Measurements from ENCODE around the gene ARHGAP23.
"Not testable (repeated sequence)": the region's sequence is repeated elsewhere in the genome, so short reads cannot be mapped to it uniquely, and the experiment has no call there.

ARHGAP23 gene

DNA sequence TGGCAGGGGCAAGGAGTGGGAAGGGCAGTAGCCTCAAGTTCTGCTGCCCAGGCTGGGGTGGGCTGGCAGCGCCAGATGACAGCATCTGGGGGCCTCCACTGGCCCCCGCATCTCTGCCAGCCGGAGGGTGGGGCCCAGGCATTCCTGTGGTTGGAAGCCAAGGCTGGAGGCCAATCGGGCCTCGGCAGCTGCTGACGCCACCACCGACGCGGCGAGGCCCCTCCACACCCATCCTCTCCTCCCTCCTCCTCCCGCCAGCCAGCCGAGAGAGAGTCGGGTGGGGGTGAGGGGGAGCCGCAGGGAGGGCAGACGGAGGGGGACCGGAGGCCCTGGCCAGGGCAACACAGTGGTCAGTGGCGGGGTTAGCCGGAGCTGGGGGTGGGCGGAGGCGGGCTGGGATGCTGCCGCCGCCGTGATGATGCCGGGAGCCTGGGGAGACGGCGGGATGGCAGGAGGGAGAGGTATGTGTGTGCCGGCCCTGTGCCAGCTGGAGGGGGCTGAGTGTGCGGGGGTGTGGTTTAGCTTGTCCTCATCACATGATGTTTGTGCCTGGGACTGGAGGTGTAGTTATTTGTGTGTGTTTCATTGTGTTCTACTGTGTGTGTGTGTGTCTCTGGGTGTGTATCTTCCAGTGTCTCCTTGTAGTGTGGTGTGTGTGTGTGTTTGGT, 36.6 kb downstream of the ARHGAP23 start:
- no peak overlapping the region for H3K9ac ChIP-seq (ENCODE audit: low read depth, low read length)

DNA sequence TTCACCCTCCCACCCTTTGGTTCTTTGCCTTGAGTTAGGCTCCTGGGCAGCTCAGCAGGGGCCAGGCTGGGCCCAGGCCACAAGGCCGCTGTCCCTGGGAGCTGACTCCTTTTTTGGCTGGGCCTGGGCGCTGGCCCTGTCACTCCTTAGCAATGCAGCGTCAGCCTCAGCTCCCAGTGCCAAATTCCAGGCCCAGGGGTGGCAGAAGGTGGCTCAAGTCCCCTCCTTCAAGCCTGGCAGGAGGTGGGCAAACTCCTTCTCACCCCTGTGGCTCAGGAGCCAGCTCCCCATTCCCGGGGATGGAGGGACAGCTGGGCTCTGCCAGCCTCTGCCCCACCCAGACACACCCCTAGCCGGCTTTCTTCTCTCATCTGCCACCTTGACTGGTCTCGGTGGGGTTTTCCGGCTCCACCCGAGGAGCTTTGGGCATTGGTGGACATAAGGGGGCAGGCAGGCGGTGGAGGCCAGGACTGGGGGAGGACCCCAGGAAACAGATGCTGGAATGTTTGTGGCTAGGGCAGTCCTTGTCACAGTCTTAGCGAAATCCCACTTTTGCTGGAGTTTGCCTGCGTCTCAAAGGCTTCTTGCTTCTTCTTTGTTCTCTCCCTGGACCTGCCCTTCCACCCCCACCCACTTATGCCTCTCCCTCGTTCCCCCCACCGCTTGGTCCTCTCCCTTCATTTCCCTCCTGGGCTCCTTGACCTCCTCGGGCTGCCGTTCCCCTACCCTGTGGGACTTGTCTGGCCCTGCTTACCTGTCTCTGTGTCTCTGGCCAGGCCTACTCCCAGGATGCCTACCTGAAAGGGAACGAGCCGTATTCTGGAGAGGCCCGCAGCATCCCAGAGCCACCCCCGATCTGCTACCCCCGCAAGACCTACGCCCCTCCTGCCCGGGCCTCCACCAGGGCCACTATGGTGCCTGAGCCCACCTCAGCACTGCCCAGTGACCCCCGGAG, 37.4 kb downstream of the ARHGAP23 start:
- Histone ChIP-seq H3K36me3 (ENCODE audit: insufficient read depth, low read depth, low read length) (peaks cover 75% of the 10 kb centered on the region), H3K27ac (ENCODE audit: low read length) (no peak overlapping the region), H3K4me3 (ENCODE audit: low read length) (no peak overlapping the region), H3K9ac (ENCODE audit: low read depth, low read length) (no peak overlapping the region), H3K27me3 (ENCODE audit: insufficient read depth, low read length) (no peaks in the 10 kb centered on the region), H3K4me1 (ENCODE audit: insufficient read depth, low read length) (no peaks in the 10 kb centered on the region), H3K9me3 (ENCODE audit: insufficient read depth, low read depth, low read length) (no peaks in the 10 kb centered on the region)

More for the DNA sequence above, 36.6 kb downstream of the ARHGAP23 start:
- Histone ChIP-seq H3K9me3 (ENCODE audit: insufficient read depth, low read depth, low read length) (no peaks in the 10 kb centered on the region), H3K36me3 (ENCODE audit: insufficient read depth, low read depth, low read length) (peaks cover 78% of the 10 kb centered on the region), H3K4me1 (ENCODE audit: insufficient read depth, low read length) (no peaks in the 10 kb centered on the region), H3K4me3 (ENCODE audit: low read length) (no peak overlapping the region; the same call in 1 of the 2 replicates), H3K27me3 (ENCODE audit: insufficient read depth, low read length) (no peaks in the 10 kb centered on the region), H3K27ac (ENCODE audit: low read length) (no peak overlapping the region)

DNA sequence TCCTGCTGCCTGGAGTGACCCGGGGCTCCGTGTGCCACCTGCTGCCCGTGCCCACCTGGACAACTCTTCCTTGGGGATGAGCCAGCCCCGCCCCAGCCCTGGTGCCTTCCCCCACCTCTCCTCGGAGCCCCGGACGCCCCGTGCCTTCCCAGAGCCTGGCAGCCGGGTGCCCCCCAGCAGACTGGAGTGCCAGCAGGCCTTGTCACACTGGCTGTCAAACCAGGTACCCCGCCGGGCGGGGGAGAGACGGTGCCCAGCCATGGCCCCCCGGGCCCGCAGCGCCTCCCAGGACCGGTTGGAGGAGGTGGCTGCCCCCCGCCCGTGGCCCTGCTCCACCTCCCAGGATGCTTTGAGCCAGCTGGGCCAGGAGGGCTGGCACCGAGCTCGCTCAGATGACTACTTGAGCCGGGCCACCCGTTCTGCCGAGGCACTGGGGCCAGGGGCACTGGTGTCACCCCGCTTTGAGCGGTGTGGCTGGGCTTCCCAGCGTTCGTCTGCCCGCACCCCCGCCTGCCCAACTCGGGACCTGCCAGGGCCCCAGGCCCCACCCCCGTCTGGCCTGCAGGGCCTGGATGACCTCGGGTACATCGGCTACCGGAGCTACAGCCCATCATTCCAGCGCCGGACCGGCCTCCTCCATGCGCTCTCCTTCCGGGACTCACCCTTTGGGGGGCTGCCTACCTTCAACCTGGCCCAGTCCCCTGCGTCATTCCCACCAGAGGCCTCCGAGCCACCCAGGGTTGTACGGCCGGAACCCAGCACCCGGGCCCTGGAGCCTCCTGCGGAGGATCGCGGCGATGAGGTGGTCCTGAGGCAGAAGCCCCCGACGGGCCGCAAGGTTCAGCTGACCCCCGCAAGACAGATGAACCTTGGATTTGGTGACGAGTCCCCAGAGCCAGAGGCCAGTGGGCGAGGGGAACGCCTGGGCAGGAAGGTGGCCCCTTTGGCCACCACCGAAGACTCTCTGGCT, 38.4 kb downstream of the ARHGAP23 start:
- H3K9ac ChIP-seq (ENCODE audit: low read depth, low read length): no peak overlapping the region
- no peaks in the 10 kb centered on the region for H3K9me3 ChIP-seq (ENCODE audit: insufficient read depth, low read depth, low read length)
- no peaks in the 10 kb centered on the region for H3K27me3 ChIP-seq (ENCODE audit: insufficient read depth, low read length)
- no peak overlapping the region for H3K27ac ChIP-seq (ENCODE audit: low read length)
- H3K4me3 ChIP-seq (ENCODE audit: low read length): no peak overlapping the region
- H3K4me1 ChIP-seq (ENCODE audit: insufficient read depth, low read length): no peaks in the 10 kb centered on the region
- H3K36me3 ChIP-seq (ENCODE audit: insufficient read depth, low read depth, low read length): peaks cover 72% of the 10 kb centered on the region

DNA sequence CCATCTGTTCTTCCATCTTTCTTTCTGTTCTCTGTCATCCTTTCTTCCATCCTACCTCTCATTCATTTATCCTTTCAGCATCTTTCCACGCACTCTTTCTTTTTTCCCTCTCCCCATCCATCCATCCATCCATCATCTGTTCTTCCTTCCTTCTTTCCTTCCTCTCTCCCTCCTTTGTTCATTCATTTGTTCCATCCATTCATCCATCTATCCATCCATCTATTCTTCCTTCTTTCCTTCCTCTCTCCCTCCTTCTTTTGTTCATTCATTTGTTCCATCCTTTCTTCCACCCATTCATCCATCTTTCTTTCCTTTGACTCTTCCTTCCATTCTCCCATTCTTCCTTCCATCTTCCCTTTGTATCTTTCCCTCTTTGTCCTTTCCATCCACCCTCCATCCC, 39.2 kb downstream of the ARHGAP23 start:
- Histone ChIP-seq H3K4me1 (ENCODE audit: insufficient read depth, low read length) (no peaks in the 10 kb centered on the region), H3K9ac (ENCODE audit: low read depth, low read length) (no peak overlapping the region), H3K4me3 (ENCODE audit: low read length) (no peak overlapping the region), H3K27ac (ENCODE audit: low read length) (no peak overlapping the region), H3K27me3 (ENCODE audit: insufficient read depth, low read length) (no peaks in the 10 kb centered on the region), H3K9me3 (ENCODE audit: insufficient read depth, low read depth, low read length) (no peaks in the 10 kb centered on the region), H3K36me3 (ENCODE audit: insufficient read depth, low read depth, low read length) (peaks cover 77% of the 10 kb centered on the region)

DNA sequence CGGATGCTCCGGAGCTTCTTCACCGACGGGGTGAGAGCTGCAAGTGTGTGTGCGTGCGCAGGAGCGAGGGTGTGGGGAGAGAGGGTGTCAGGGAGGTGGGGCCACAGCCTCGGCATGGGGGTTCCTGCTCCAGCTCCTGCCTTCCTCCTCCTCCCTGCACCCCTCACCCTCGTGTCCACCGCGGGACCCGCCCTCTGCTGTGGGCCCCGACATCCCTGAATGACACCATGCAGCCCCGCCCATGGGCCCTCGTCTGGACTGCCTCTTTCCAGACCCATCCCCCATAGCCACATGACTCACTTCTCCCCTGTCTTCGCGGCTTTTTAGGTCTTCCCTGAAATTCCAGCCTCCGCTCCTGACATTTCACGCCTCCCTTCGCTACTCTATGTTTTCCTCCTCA, 41.6 kb downstream of the ARHGAP23 start:
- Histone ChIP-seq H3K9me3 (ENCODE audit: insufficient read depth, low read depth, low read length) (no peaks in the 10 kb centered on the region), H3K4me3 (ENCODE audit: low read length) (no peak overlapping the region), H3K27me3 (ENCODE audit: insufficient read depth, low read length) (no peaks in the 10 kb centered on the region), H3K27ac (ENCODE audit: low read length) (no peak overlapping the region), H3K4me1 (ENCODE audit: insufficient read depth, low read length) (no peaks in the 10 kb centered on the region), H3K36me3 (ENCODE audit: insufficient read depth, low read depth, low read length) (peaks cover 56% of the 10 kb centered on the region), H3K9ac (ENCODE audit: low read depth, low read length) (no peak overlapping the region)

DNA sequence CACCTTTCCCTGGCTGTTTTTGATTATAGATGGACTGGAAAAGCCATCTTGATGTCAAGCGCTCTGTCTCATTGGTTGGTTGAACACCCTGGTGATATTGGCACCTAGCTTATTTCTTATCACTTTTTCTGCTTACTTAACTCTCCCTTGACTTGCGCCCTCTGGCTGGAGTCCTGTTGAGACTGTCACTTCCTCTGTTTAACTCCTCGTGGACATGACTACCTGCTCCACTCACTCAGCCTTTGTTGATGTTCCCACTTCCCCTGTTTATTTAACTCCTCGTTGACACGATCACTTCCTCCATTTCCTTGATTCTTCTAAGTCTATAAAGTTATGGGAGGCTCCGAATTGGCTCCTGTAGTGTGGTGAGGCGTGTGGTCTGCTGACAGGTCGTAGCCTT, 43.0 kb downstream of the ARHGAP23 start:
- not testable (repeated sequence) for H3K27ac ChIP-seq (ENCODE audit: low read length); H3K27me3 ChIP-seq (ENCODE audit: insufficient read depth, low read length); H3K4me3 ChIP-seq (ENCODE audit: low read length); H3K9ac ChIP-seq (ENCODE audit: low read depth, low read length); H3K9me3 ChIP-seq (ENCODE audit: insufficient read depth, low read depth, low read length); H3K4me1 ChIP-seq (ENCODE audit: insufficient read depth, low read length)
- H3K36me3 ChIP-seq (ENCODE audit: insufficient read depth, low read depth, low read length): peaks cover 47% of the 10 kb centered on the region

DNA sequence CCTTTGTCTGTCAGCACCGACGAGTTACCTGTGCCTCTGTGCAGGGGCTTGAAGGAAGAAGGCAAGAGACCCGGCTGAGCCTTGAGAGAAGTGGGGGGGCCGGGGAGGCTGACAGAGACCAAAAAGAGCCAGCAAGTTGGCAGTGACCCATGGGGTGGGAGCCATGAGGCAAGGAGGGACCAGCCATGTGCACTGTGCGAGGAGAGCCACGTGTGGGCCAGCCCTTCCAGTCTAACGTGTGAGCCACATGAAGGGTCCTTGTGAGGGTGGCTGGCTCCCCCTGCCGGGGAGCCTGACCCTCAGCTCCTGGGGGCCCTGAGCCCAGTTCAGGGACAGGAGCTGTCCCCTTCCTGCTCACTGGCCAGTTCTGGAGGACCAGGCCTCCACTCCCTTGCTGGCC, 46.4 kb downstream of the ARHGAP23 start:
- H3K4me1 ChIP-seq (ENCODE audit: insufficient read depth, low read length); H3K27ac ChIP-seq (ENCODE audit: low read length); H3K27me3 ChIP-seq (ENCODE audit: insufficient read depth, low read length); H3K4me3 ChIP-seq (ENCODE audit: low read length); H3K9me3 ChIP-seq (ENCODE audit: insufficient read depth, low read depth, low read length); H3K9ac ChIP-seq (ENCODE audit: low read depth, low read length): not testable (repeated sequence)
- peaks cover 26% of the 10 kb centered on the region; the same call in 1 of the 2 replicates for H3K36me3 ChIP-seq (ENCODE audit: insufficient read depth, low read depth, low read length)

DNA sequence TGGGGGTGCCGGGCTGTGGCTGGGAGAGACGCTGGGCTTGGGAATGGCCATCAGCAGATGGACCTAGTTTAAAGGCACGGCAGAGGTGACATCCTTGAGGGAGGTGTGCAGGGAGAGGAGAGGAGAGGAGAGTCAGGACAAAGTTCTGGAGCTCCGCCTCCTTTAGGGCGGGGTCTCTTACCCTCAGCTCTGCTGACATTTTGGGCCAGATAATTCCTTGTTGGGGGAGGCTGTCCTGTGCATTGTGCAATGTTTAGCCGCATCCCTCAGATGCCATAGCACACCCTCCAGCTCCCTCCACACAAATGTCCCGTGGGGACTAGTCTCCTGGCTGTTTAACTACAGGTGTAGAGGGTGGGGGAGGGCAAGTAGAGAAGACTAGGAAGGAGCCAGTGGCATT, 48.3 kb downstream of the ARHGAP23 start:
- Histone ChIP-seq H3K4me1 (ENCODE audit: insufficient read depth, low read length) (no peaks in the 10 kb centered on the region), H3K9ac (ENCODE audit: low read depth, low read length) (no peak overlapping the region), H3K9me3 (ENCODE audit: insufficient read depth, low read depth, low read length) (no peaks in the 10 kb centered on the region), H3K27ac (ENCODE audit: low read length) (no peak overlapping the region), H3K36me3 (ENCODE audit: insufficient read depth, low read depth, low read length) (peaks cover 16% of the 10 kb centered on the region; the same call in 1 of the 2 replicates), H3K4me3 (ENCODE audit: low read length) (no peak overlapping the region), H3K27me3 (ENCODE audit: insufficient read depth, low read length) (no peaks in the 10 kb centered on the region)

DNA sequence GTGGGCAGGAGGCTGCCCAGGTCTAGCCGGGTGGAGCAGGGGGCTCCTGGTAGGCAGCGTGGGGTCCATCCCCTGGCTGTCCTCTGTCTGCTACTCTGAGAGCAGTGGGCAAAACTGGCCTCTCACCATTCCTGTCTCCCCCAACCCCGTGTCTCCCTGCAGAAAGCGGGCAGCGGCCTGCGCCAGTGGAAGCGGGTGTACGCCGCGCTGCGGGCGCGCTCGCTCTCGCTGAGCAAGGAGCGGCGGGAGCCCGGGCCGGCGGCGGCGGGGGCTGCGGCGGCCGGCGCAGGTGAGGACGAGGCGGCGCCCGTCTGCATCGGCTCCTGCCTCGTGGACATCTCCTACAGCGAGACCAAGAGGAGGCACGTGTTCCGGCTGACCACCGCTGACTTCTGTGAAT, 49.2 kb downstream of the ARHGAP23 start:
- H3K4me3 ChIP-seq (ENCODE audit: low read length); H3K9me3 ChIP-seq (ENCODE audit: insufficient read depth, low read depth, low read length); H3K27ac ChIP-seq (ENCODE audit: low read length); H3K4me1 ChIP-seq (ENCODE audit: insufficient read depth, low read length); H3K27me3 ChIP-seq (ENCODE audit: insufficient read depth, low read length); H3K9ac ChIP-seq (ENCODE audit: low read depth, low read length): not testable (repeated sequence)
- peaks cover 14% of the 10 kb centered on the region; the same call in 1 of the 2 replicates for H3K36me3 ChIP-seq (ENCODE audit: insufficient read depth, low read depth, low read length)

DNA sequence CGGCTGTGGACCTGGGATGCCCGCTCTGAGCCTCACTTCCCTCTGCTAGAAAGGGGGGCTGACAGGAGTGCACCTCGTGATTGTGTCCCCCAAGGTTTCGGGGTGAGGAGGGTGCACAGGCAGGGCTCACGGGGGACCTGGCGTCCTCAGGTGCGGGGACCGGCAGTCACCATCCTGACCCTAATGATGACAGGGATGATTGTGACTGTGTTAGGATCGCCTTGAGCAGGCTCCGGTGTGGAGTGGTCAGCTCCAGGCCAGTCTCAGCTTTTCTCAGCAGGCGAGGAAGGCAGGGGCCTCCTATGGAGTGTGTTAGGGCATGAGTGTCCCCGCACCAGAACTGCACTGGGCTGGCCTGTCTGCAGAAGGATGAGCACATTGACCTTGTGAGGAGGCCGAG, 49.7 kb downstream of the ARHGAP23 start:
- H3K27ac ChIP-seq (ENCODE audit: low read length); H3K27me3 ChIP-seq (ENCODE audit: insufficient read depth, low read length): not testable (repeated sequence)
- H3K36me3 ChIP-seq (ENCODE audit: insufficient read depth, low read depth, low read length): peaks cover 17% of the 10 kb centered on the region; the same call in 1 of the 2 replicates

DNA sequence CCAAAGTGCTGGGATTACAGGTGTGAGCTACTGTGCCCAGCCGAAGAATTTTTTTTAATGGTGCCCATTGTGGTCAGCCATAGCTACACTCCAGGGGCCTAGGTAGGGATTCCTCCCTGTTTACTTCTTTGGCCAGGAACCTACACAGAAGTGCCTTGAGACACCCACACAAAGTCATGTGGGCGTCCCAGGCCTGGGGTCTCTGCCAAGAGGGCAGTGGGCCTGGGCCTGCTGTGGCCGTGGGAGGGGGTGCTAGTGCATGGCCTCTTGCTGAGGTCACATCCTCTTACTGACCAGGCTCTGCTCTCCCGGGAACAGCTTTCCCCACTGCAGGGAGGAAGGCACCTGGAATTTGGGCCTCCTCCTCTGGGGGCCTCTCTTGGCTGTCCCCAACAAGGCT, 50.4 kb downstream of the ARHGAP23 start:
- H3K36me3 ChIP-seq (ENCODE audit: insufficient read depth, low read depth, low read length): peaks cover 23% of the 10 kb centered on the region; the same call in 1 of the 2 replicates
- not testable (repeated sequence) for H3K4me1 ChIP-seq (ENCODE audit: insufficient read depth, low read length); H3K4me3 ChIP-seq (ENCODE audit: low read length); H3K27me3 ChIP-seq (ENCODE audit: insufficient read depth, low read length); H3K27ac ChIP-seq (ENCODE audit: low read length); H3K9ac ChIP-seq (ENCODE audit: low read depth, low read length); H3K9me3 ChIP-seq (ENCODE audit: insufficient read depth, low read depth, low read length)

More for the DNA sequence above, 49.7 kb downstream of the ARHGAP23 start:
- not testable (repeated sequence) for H3K9ac ChIP-seq (ENCODE audit: low read depth, low read length); H3K9me3 ChIP-seq (ENCODE audit: insufficient read depth, low read depth, low read length); H3K4me1 ChIP-seq (ENCODE audit: insufficient read depth, low read length); H3K4me3 ChIP-seq (ENCODE audit: low read length)

All from iPS-20b (cell line).